ENCODE measurements around the gene CTAG1B.
"Not testable (repeated sequence)": the region's sequence is repeated elsewhere in the genome, so short reads cannot be mapped to it uniquely, and the experiment has no call there.

The CTAG1B gene

DNA sequence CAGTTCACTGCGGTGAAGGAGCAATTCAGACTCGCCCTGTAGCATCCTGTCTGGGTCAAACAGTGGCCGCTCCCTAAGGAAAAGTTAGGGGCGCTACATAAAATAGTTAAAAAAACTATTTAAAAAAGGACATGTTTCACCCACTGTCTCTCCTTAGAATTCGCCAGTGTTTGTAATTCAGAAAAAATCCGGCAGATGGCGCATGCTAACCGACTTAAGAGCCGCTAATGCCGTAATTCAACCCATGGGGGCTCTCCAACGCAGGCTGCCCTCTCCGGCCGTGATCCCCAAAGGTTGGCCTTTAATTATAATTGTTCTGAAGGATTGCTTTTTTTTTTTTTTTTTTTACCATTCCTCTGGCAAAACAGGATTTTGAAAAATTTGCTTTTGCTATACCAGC is 28.7 kb downstream of the CTAG1B start:
- DNase-seq (ENCODE audit: extremely low read depth in 1 of 2, low read depth in 1 of 2): not testable (repeated sequence)

DNA sequence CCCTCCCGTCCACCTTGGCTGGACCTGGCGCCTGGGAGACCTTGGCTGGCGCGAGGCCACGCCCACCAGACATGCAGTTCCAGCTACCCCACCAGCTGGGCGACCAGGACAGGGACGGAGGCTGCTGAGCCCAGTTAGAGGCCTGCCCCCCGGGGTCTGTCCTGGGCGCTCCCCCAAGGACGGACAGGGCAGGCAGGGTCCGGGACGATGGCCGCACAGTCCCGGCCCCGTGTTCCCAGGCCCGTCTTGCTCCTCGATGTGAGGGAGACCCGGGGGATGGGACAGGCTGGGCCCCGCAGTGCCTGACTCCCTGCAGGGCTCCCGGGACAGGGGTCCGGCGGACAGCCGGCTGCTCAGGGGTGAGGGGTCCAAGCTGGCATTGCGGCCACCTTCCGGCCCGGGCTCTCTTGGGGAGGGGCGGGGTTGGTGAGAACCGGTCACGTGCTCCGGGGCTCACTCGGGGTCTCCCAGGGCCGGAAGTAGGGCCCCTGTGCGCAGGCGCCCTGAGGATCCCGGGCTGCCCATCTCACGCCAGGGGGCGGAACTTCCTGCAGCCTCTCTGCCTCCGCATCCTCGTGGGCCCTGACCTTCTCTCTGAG is 34.4 kb downstream of the CTAG1B start, which contains the start of gene CTAG1A:
Gene CTAG1A, plus strand, starts transcription at position 549 of the 599 bp plus-strand sequence. CDS start 74 bp downstream, outside the sequence.
- not testable (repeated sequence) for DNase-seq (ENCODE audit: extremely low read depth in 1 of 2, low read depth in 1 of 2)

DNA sequence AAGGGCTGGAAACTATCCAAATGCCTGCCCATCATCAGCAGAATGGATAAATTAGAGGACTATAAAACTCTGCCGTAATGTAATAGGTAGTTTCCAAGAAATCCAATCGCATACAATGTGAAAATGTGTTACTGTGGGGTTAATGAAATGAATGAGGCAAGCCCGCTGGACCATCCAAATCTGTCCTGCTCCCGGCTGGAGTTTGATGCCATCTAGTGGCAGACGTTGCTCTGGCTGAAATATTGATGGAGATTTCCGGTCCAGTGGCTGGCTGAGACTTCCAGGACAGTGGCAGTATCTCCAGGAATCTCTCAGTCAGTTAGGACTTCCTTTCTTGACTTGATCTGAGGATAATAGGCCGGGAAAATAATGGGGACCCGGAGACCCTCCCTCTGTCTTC is 36.1 kb downstream of the CTAG1B start:
- DNase-seq (ENCODE audit: extremely low read depth in 1 of 2, low read depth in 1 of 2): not testable (repeated sequence)

DNA sequence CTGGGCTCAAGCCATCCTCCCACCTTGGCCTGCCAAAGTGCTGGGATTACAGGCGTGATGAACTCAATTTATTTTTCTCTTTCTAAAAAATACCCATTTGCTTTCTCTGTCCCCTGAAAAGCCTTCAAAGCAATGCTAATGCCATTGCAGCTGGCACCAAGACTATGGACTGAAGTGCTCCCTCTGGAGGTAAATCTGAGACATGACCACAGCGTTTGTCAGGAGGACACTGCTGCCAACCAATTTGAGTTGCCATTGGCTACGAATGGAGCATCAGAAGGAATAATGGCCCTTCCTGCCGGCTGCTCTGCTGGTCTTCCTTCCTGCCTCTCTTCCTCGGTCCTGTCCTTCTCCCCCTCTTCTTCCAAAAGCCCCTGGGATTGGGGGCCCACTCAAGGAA is 44.0 kb downstream of the CTAG1B start:
- not testable (repeated sequence) for DNase-seq (ENCODE audit: extremely low read depth in 1 of 2, low read depth in 1 of 2)

DNA sequence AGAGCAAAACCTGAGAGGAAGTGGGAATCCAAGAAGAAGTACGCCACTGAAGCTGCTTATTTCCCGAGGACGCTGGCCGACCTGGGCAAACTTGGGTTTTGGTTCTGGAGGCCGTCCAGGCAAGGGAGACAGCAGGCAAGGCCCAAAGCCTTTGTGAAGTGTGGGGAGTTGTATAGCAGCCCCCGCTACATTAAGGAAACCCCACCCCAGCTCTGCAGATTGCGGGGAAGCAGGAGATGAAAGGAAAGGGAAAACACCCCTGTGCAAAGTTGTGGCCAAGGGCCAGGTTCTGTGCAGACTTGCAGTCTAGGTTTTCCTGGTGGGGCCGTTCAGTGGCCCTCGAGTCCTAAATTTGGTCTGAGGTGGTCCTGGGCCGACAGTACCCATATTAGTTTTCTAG is 46.0 kb downstream of the CTAG1B start:
- not testable (repeated sequence) for DNase-seq (ENCODE audit: extremely low read depth in 1 of 2, low read depth in 1 of 2)

DNA sequence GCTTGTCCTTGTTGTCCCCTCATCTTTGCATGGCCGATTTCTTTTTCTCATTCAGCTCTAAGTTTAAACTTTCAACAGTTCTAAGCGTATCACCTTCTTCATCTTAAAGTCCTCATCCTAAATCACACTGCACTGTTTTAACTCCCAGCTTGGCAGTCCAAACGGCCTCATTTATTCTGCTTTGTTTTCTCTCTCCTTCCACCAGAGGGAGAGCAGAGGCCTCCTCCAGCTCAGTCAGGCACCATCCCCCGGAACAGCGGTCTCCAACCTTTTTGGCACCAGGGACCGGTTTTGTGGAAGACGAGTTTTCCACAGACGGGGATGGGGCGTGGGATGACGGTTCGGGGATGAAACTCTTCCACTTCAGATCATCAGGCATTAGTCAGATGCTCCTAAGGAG is 48.7 kb downstream of the CTAG1B start:
- not testable (repeated sequence) for DNase-seq (ENCODE audit: extremely low read depth in 1 of 2, low read depth in 1 of 2)

Data from activated CD8-positive, alpha-beta memory T cell treated with anti-CD3 and anti-CD28 coated beads for 1 hour (primary cell).